ENCODE results near the gene CDK2.
A peak's percentile ranks its signal among the peaks of the same experiment; 100 is the strongest.

Gene CDK2

DNA sequence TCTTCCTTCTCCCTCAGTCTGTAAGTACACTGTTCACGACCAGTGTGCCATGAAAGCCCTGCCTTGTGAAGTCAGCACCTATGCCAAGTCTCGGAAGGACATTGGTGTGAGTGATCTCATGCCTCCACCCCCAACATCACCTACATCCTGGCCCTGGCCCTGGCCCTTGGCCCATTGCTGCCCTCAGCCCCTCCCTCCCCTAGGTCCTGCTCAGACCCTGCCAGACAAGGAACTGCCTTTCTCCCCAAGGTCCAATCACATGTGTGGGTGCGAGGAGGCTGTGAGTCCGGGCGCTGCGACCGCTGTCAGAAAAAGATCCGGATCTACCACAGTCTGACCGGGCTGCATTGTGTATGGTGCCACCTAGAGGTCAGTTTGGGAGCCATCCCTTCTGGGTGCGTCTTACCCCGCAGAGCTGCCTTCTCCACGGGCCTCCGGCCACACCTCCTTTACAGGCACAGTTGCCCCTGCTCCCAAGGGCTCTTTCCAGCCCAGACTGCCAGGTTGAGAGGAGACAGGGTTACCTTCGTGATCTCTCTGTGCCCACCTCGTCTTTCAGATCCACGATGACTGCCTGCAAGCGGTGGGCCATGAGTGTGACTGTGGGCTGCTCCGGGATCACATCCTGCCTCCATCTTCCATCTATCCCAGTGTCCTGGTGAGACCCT, 26.4 kb upstream of the CDK2 start:
- peak; percentile 84 for DNase-seq (ENCODE audit: low spot score)
- in situ Hi-C loops (cut with MboI; ENCODE audit: low pct_unique_long_range_greater_than_20kb, low sequenced_read_pairs, unreplicated experiment): loop anchor here (10.0 kb wide), 1 partner anchor 195 kb away; the partner anchor contains the start of gene GDF11
- TF ChIP-seq, protein P1, sequence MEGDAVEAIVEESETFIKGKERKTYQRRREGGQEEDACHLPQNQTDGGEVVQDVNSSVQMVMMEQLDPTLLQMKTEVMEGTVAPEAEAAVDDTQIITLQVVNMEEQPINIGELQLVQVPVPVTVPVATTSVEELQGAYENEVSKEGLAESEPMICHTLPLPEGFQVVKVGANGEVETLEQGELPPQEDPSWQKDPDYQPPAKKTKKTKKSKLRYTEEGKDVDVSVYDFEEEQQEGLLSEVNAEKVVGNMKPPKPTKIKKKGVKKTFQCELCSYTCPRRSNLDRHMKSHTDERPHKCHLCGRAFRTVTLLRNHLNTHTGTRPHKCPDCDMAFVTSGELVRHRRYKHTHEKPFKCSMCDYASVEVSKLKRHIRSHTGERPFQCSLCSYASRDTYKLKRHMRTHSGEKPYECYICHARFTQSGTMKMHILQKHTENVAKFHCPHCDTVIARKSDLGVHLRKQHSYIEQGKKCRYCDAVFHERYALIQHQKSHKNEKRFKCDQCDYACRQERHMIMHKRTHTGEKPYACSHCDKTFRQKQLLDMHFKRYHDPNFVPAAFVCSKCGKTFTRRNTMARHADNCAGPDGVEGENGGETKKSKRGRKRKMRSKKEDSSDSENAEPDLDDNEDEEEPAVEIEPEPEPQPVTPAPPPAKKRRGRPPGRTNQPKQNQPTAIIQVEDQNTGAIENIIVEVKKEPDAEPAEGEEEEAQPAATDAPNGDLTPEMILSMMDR (IDR thresholded peaks at IDR 0.05; ENCODE audit: extremely low read depth, insufficient read depth, missing control alignments): peak; percentile 88

DNA sequence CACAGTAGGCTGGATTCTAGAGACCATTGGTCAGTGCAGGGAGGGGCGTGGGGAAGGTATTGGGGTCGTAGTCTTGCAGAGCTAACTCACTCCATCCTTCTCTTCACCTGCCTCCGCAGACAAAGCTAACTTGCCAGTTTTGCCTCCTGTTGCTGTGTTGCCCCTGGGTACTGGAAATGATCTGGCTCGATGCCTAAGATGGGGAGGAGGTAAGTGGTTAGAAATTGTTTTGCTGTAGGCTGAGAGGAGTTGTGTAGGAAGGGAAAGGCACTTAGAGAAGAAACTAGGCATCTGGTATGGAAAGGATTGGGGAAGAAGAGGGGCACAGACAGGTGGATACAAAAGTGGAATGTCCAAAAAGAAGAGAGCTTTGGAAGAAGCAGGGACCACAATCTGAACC, 24.6 kb upstream of the CDK2 start:
- DNase-seq (ENCODE audit: low spot score): no peak
- in situ Hi-C loops (cut with MboI; ENCODE audit: low pct_unique_long_range_greater_than_20kb, low sequenced_read_pairs, unreplicated experiment): loop anchor here (10.0 kb wide), 1 partner anchor 197 kb away; the partner anchor contains the start of gene GDF11
- TF ChIP-seq, protein P1 (IDR thresholded peaks at IDR 0.05; ENCODE audit: extremely low read depth, insufficient read depth, missing control alignments): no peak

- TF ChIP-seq, protein P1 (IDR thresholded peaks at IDR 0.05; ENCODE audit: extremely low read depth, insufficient read depth, missing control alignments): no peak
- in situ Hi-C loops (cut with MboI; ENCODE audit: low pct_unique_long_range_greater_than_20kb, low sequenced_read_pairs, unreplicated experiment): loop anchor here (10.0 kb wide), 1 partner anchor 198 kb away; the partner anchor contains the start of gene GDF11
Measured at GRCh38 chr12:55942577-55943136, 24.0 kb upstream of the CDK2 start.

DNA sequence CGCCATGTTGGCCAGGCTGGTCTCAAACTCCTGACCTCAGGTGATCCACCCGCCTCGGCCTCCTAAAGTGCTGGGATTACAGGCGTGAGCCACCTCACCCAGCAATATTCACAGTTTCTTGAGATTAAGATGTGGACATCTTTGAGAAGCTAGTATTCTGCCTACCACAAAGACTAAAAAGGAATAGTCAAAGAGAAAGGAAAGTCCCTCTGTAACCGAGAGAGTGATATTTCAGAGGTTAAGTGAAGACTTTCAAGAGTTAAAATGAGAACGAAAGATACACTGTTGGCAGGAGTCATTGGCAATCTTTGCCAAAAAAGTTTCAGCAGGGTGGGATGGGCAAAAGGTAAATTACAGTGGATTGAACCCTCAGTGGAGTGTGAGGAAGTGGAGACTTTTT, 20.1 kb upstream of the CDK2 start:
- DNase-seq (ENCODE audit: low spot score): peak; percentile 60
- TF ChIP-seq, protein P1 (IDR thresholded peaks at IDR 0.05; ENCODE audit: extremely low read depth, insufficient read depth, missing control alignments): no peak
- in situ Hi-C loops (cut with MboI; ENCODE audit: low pct_unique_long_range_greater_than_20kb, low sequenced_read_pairs, unreplicated experiment): loop anchor here (10.0 kb wide), 1 partner anchor 202 kb away; the partner anchor contains the start of gene GDF11

More at GRCh38 chr12:55942577-55943136, 24.0 kb upstream of the CDK2 start:
- DNase-seq (ENCODE audit: low spot score): no peak

GRCh38 chr12:55955344-55955743, 11.3 kb upstream of the CDK2 start:
- TF ChIP-seq, protein P1 (IDR thresholded peaks at IDR 0.05; ENCODE audit: extremely low read depth, insufficient read depth, missing control alignments): no peak
- in situ Hi-C loops (cut with MboI; ENCODE audit: low pct_unique_long_range_greater_than_20kb, low sequenced_read_pairs, unreplicated experiment): no loop called here
- no peak for DNase-seq (ENCODE audit: low spot score)

DNA sequence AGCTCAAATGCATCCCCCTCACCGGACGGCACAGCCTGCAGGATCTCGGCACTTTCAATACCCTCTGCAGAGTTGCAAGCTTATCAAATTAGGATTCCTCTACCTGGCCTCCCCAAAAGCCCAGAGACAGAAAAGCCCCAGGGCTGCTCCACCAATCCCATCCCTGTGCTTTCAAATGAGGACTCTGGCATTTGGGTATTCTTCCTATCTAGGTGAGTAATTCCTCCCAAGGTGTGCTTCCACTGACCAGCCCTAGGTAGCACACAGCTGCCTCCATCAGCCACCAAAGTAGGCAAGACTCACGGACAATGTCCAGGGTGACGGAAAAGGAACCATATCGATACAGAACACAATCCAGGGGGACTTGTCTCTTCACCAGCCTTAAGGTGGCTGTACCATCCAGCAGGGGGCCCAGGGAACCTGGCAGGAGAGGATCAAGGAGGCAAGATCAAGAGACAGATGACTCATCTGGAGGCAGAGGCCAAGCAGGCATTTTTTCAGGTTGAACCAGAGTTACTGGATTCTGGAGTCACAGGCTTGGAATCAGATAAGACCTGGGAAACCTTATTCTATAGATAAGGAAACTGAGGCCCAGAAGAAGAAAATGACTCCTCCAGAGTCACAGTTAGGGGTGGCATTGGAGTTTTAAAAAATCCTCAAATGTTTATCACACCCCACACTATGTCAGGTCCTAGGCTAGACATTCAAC, 10.7 kb upstream of the CDK2 start:
- TF ChIP-seq, protein P1 (IDR thresholded peaks at IDR 0.05; ENCODE audit: extremely low read depth, insufficient read depth, missing control alignments): peak; percentile 41
- DNase-seq (ENCODE audit: low spot score): no peak
- in situ Hi-C loops (cut with MboI; ENCODE audit: low pct_unique_long_range_greater_than_20kb, low sequenced_read_pairs, unreplicated experiment): no loop called here

All from GM13977 (cell line).